AG09309 (cell line): Measurements from ENCODE around the gene PTPN22.

ENCODE experiments used
- DNase-seq: peaks from one replicate; pipeline ENCODE4 v3.0.0-alpha.2; 2010; ENCODE audit warnings: low read depth
- H3K4me3 ChIP-seq: 2 replicates; pipeline ENCODE4 v1.5.1; 2011; ENCODE audit warnings: mild to moderate bottlenecking, low read depth, low read length, moderate library complexity; ENCODE audit not compliant: control insufficient read depth
- CTCF ChIP-seq: IDR thresholded peaks from 2 replicates; pipeline ENCODE4 v1.5.1; 2011; ENCODE audit warnings: mild to moderate bottlenecking, low read depth, low read length, inconsistent platforms; ENCODE audit not compliant: insufficient read depth, control insufficient read depth; ENCODE audit errors: missing control alignments

The PTPN22 gene

GRCh38 chr1:113780374-113781146 is 91.0 kb downstream of the PTPN22 start:
- H3K4me3 ChIP-seq, result no peak overlapping the region
- DNase-seq, result no peak
- no peak for TF ChIP-seq CTCF

GRCh38 chr1:113779542-113779941 is 92.0 kb downstream of the PTPN22 start:
- no peak for DNase-seq
- H3K4me3 ChIP-seq, result no peak overlapping the region
- no peak for TF ChIP-seq CTCF

GRCh38 chr1:113777561-113777960 is 94.0 kb downstream of the PTPN22 start:
- H3K4me3 ChIP-seq, result no peak overlapping the region
- no peak for TF ChIP-seq CTCF
- DNase-seq, result no peak

- no peak overlapping the region for H3K4me3 ChIP-seq
- no peak for DNase-seq
- TF ChIP-seq CTCF, result no peak
Observed at GRCh38 chr1:113770031-113770430, 101.5 kb downstream of the PTPN22 start.

GRCh38 chr1:113769601-113769970 is 101.9 kb downstream of the PTPN22 start:
- no peak for TF ChIP-seq CTCF
- no peak for DNase-seq
- no peak overlapping the region for H3K4me3 ChIP-seq

- DNase-seq, result no peak
- H3K4me3 ChIP-seq, result no peak overlapping the region
- no peak for TF ChIP-seq CTCF
Observed at GRCh38 chr1:113768916-113769600, 102.5 kb downstream of the PTPN22 start.
